ENCODE data around the gene SMYD3. TPM values are rescaled to one million over a fixed set of nuclear protein-coding genes. Genes with fewer than 3 reads are reported as not detected.

Gene SMYD3
- total RNA-seq, 1 donor from 2014 or later: 35.4 TPM

GRCh38 chr1:246343937-246344336, 163.1 kb downstream of the SMYD3 start:
- H3K27ac Mint-ChIP-seq (ENCODE audit: unreplicated experiment): no peak overlapping the region
- H3K9me3 Mint-ChIP-seq (ENCODE audit: unreplicated experiment): no peaks in the 10 kb centered on the region

DNA sequence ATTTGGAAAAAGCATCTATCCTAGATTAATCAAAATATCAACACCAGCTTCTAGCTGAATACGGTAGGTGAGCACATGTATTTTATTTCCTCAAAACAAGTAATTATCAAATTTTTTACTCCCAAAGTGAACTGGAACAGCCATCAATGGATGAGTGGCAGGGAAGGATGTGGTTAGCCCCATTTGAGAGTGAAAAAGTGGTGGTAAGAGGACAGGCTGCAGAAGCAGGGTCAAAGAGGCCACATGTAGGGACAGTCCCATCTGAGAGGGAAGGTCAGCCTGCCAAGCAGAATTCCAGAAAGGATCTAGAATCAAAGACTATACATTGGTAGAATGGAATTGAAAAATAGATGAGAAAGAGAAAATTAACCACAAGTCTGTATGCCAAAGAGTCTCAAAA, 163.8 kb downstream of the SMYD3 start:
- Mint-ChIP-seq H3K4me1 (ENCODE audit: unreplicated experiment) (no peaks in the 10 kb centered on the region), H3K36me3 (ENCODE audit: low read depth, unreplicated experiment) (peaks cover 9% of the 10 kb centered on the region)
- no peak for TF ChIP-seq CTCF (IDR thresholded peaks at IDR 0.05; ENCODE audit: unreplicated experiment)

More at GRCh38 chr1:246343937-246344336, 163.1 kb downstream of the SMYD3 start:
- no peak for TF ChIP-seq CTCF (IDR thresholded peaks at IDR 0.05; ENCODE audit: unreplicated experiment)
- no peak for DNase-seq (ENCODE audit: low spot score)
- no peaks in the 10 kb centered on the region for H3K27me3 Mint-ChIP-seq (ENCODE audit: unreplicated experiment)
- peaks cover 9% of the 10 kb centered on the region for H3K36me3 Mint-ChIP-seq (ENCODE audit: low read depth, unreplicated experiment)
- no peaks in the 10 kb centered on the region for H3K4me1 Mint-ChIP-seq (ENCODE audit: unreplicated experiment)
- H3K4me3 Mint-ChIP-seq (ENCODE audit: unreplicated experiment): no peak overlapping the region

DNA sequence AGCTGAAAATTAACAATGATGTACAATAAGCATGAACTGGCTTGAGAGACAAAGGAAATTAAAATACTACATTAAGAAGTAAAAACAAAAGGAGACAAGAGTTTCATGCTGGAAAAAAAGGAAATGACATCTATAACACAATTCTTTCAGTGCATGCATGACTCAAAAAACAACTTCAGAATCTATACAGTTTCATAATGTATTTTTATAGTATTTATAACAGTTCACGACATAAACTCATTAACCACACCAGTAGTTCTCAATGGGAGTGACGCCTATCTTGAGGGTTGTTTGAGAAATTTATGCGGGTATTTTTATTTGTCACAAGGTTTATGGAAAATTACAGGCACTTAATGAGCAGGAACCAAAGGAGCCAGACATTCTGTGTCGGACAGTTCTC, 168.5 kb downstream of the SMYD3 start:
- Mint-ChIP-seq H3K4me1 (ENCODE audit: unreplicated experiment) (no peaks in the 10 kb centered on the region), H3K4me3 (ENCODE audit: unreplicated experiment) (no peak overlapping the region), H3K27me3 (ENCODE audit: unreplicated experiment) (no peaks in the 10 kb centered on the region), H3K27ac (ENCODE audit: unreplicated experiment) (no peak overlapping the region), H3K36me3 (ENCODE audit: low read depth, unreplicated experiment) (no peaks in the 10 kb centered on the region), H3K9me3 (ENCODE audit: unreplicated experiment) (no peaks in the 10 kb centered on the region)
- no peak for DNase-seq (ENCODE audit: low spot score)
- TF ChIP-seq CTCF (IDR thresholded peaks at IDR 0.05; ENCODE audit: unreplicated experiment): no peak

More for the DNA sequence above, 163.8 kb downstream of the SMYD3 start:
- no peak overlapping the region for H3K27ac Mint-ChIP-seq (ENCODE audit: unreplicated experiment)
- H3K4me3 Mint-ChIP-seq (ENCODE audit: unreplicated experiment): no peak overlapping the region
- H3K9me3 Mint-ChIP-seq (ENCODE audit: unreplicated experiment): no peaks in the 10 kb centered on the region
- no peaks in the 10 kb centered on the region for H3K27me3 Mint-ChIP-seq (ENCODE audit: unreplicated experiment)
- no peak for DNase-seq (ENCODE audit: low spot score)

GRCh38 chr1:246338098-246338497, 169.0 kb downstream of the SMYD3 start:
- Mint-ChIP-seq H3K27ac (ENCODE audit: unreplicated experiment) (no peak overlapping the region), H3K9me3 (ENCODE audit: unreplicated experiment) (no peaks in the 10 kb centered on the region), H3K27me3 (ENCODE audit: unreplicated experiment) (no peaks in the 10 kb centered on the region), H3K4me1 (ENCODE audit: unreplicated experiment) (no peaks in the 10 kb centered on the region), H3K4me3 (ENCODE audit: unreplicated experiment) (no peak overlapping the region), H3K36me3 (ENCODE audit: low read depth, unreplicated experiment) (no peaks in the 10 kb centered on the region)
- no peak for DNase-seq (ENCODE audit: low spot score)
- TF ChIP-seq CTCF (IDR thresholded peaks at IDR 0.05; ENCODE audit: unreplicated experiment): no peak

DNA sequence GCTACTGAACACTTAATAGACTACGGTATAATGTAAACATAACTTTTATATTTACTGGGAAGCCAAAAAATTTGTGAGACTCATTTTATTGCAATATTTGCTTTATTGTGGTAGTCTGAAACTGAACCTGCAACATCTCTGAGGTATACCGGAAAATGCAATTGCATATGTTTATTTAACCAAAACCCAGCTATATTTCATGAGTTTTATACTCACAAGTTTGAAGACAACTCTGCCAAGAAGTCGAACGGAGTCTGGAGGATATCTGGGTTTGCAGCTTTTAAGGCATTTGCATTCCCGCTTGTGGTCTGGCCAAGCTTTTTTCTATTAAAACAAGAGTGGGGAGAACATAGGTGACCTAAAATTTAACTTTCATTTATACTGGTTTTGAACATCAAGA, 171.9 kb downstream of the SMYD3 start:
- no peaks in the 10 kb centered on the region for H3K9me3 Mint-ChIP-seq (ENCODE audit: unreplicated experiment)
- H3K4me1 Mint-ChIP-seq (ENCODE audit: unreplicated experiment): no peaks in the 10 kb centered on the region
- no peak for DNase-seq (ENCODE audit: low spot score)
- H3K36me3 Mint-ChIP-seq (ENCODE audit: low read depth, unreplicated experiment): no peaks in the 10 kb centered on the region
- H3K4me3 Mint-ChIP-seq (ENCODE audit: unreplicated experiment): no peak overlapping the region
- TF ChIP-seq CTCF (IDR thresholded peaks at IDR 0.05; ENCODE audit: unreplicated experiment): no peak
- H3K27me3 Mint-ChIP-seq (ENCODE audit: unreplicated experiment): no peaks in the 10 kb centered on the region
- H3K27ac Mint-ChIP-seq (ENCODE audit: unreplicated experiment): no peak overlapping the region

Data from endothelial cell (in vitro differentiated cells).